ENCODE measurements around the gene ACSS3. TPM values are rescaled to one million over a fixed set of nuclear protein-coding genes. Genes with fewer than 3 reads are reported as not detected.

Gene ACSS3
- total RNA-seq, 1 donor from 2014 or later, result 47.4 TPM

DNA sequence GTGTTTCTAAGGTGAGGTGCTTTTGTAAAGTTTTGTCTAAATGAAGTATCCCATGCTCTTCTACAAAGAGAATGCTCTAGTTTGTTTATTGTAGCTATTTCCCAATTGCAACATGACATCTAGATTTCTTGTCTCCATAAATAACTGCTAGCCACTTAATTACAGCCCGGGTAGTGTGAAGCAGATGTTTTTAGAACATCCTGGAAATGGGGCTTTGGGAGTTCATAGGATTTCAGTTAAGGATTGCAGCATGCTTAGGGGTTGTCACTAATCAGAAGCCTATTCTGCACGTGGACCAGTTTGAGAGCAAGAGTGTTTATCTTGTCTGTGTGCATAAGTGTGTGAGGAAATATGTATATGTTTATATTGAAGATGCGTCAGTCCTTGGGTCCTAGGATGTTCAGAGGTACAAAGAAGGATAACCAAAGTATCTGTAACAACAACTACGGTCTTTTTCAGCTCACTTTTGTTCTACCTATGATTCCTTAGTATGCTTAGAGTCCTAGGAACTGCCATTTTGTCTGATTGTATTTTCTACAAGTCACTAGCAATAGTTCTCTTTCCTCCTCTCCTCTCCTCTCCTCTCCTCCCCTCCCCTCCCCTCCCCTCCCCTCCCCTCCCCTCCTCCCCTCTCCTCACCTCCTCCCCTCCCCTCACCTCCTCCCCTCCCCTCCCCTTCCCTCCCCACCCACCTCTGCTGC lies 135.3 kb downstream of the ACSS3 start:
- no peak for DNase-seq (ENCODE audit: low spot score)
- ATAC-seq, result no peak

DNA sequence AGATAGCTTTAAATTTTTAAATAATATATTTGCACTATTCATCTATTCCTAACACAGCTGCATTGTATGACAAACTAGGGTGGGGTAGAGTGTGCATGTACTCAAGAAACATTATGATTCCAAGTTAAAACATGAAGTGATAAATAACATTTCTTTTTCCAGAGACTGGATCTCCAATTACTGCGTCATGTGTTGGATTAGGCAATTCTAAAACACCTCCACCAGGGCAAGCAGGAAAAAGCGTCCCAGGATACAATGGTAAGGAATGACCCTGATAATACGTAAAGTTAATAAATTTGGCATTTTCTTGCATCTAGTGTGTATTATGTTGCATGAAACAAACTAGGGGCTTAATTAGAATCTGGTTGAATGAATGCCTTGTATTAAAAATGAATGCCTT lies 138.9 kb downstream of the ACSS3 start:
- ATAC-seq (no peak), DNase-seq (ENCODE audit: low spot score) (no peak)

DNA sequence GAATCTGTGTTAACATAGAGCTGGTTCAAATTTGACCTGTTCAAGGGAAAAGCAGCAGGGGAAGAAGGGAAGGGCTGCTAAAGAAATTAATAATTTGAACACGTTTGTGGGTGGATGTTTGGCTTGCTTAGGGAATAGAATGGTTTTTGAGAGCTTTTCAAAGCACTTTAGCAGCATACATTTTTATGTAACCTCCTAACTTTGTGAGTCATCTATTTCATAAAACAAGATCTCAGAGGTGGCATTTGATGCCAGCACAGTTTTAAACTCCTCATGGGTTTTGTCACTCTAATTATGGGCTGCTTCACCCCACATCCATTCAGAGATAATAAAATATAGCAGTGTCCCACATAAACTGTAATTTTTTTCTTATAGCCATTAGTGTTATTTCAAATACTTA lies 143.8 kb downstream of the ACSS3 start:
- DNase-seq (ENCODE audit: low spot score) (no peak), ATAC-seq (no peak)

DNA sequence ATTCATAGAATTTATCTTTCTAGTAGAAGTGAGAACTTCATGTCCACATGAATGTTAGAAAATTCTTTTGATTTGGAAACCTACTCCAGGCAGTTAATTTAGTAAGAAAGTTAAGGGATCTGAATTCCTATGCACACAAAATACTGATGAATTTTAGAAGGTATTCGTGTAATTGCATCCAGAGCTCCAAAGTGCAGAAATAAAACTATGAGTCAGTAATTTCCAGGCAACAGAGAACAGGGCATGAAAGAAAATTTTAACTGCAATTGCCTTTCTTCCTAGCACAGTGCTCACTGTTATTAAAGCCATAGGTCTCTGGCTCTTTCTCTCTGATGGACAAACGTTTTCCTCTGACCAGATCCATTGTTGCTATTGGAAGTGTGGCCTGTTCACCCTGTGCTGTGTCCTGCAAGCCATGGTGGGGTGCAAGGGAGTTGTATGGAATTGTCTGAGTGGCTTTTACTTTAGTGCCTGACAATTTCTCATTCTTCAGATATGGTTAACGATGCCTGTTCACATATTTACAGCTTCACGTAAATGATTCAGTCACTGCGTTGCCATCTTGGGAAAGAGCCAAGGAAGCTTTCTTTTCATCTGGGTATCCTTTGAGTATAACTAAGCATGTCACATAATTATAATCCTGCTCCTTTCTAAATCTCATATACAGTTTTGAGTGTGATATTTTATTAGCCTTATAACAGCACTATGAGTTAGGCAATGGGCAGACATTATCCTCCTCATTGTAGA lies 145.1 kb downstream of the ACSS3 start:
- no peak for ATAC-seq
- DNase-seq (ENCODE audit: low spot score), result no peak

DNA sequence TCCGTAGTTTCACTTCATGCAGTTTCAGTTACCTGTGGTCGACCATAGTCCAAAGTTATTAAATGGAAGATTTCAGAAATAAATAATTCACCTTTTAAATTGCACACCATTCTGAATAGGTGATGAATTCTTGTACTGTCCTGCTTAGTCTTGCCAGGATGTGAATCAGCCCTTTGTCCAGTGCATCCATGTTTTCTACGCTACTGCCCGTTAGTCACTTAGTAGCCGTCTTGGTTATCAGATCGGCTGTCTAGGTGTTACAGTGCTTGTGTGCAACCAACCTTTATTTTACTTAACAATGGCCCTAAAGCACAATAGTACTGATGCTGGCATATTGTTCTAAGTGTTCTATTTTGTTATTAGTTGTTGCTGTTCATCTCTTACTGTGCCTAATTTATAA lies 146.7 kb downstream of the ACSS3 start:
- DNase-seq (ENCODE audit: low spot score), result no peak

DNA sequence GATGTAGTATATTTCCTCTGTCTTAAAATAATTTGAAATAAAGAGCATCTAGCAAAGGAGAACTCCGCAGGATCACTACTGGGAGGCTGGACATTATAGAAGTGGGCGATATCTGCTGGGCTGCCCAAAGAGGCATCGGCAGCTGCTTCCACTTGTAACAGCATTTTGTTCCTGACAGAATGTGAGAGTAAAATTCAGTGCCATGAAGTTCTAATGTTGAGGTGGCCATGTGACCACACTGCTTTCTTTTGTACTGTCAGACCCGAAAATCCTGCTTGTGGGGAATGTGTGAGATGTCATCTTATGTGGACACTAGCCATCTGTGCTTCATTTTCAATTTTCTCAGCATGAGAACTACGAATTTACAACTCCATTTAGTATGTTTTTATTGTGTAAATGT lies 151.9 kb downstream of the ACSS3 start:
- DNase-seq (ENCODE audit: low spot score), result no peak
- no peak for ATAC-seq

More for the DNA sequence above, 146.7 kb downstream of the ACSS3 start:
- no peak for ATAC-seq

DNA sequence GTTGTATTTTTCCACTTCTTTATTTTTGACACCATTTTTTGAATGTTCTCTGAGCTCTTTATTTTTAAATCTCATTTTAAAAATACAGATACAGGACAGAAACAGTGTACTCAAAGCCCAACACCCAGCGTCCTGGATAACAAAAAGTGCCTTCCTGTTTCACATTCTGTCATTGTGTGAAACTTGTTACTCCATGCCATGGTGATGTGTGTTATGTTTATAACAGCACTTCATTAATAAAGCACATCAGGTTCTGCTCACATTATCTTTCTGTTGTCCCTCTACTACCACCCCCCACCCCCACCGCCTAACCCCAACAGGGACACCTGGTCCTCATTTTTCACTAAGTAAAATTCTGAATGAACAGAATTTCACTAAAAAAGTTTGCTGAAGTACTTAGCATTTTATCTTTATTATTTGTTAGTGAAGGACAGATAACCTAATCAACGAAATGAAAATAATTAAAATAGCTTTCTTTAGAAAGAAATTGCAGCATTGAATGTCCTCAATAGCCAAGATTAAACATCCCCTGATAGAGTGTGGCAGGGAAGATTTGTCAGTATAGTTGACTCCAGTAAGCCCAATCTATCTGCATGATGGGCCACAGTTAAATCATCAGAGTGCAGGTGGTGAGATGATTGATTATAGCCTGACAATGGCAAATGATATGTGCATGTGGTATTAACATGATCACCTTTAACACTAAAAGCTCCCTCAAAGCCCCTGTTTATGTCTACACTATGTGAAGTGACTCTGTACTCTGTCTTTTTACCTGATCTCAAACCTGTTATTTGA lies 153.9 kb downstream of the ACSS3 start:
- DNase-seq (ENCODE audit: low spot score) (no peak), ATAC-seq (no peak)

DNA sequence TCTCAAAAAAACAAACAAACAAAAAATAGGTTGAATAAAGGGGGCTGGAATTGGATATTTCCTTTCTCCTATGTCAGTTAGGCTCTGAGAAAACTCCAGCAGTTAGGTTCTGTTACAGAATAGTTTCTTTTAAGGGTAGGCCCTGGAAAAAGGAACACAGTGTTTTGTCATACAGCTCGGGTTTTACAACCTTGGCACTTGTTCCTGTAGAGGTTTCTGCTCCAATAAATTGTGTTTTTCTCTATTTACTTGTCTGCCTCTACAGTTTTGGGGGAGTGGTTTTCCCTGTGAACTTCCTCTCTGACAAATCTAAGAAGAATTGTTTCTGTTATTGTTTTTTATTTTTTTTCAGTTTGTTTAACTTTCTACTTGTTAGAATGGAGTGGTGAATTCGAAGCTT lies 167.6 kb downstream of the ACSS3 start:
- ATAC-seq (no peak), DNase-seq (ENCODE audit: low spot score) (no peak)

DNA sequence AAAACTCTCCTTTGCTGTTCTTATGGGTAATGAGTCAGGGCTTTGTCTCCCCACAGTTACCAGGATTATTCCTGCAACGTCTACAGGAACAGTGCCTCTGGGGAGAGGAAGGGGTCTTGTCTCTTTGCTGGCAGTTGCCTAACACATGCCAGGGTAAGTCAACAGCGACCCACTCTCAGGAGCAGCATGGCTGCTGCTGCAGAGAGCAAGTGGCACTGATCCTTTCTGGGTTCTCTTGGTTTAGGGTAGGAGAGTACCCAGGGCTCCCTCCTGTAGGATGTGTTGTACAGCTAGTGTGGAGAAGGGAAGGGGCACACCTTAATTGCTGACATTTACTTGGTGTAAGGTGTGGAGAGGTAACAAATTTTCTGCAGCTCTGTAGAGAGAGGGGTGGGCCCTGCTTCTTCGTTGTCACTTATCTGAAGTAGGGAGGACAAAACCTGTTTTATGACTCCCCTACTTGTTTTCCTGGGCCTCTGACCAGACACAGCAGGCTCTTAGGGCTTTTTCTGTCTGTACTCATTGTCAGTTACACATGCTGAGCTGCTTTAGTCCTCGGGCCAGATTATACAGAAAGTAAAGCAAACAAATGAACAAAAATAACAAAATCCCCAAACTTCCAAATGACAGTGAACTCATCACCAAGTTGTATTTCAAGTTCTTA lies 168.2 kb downstream of the ACSS3 start:
- DNase-seq (ENCODE audit: low spot score) (no peak), ATAC-seq (no peak)

DNA sequence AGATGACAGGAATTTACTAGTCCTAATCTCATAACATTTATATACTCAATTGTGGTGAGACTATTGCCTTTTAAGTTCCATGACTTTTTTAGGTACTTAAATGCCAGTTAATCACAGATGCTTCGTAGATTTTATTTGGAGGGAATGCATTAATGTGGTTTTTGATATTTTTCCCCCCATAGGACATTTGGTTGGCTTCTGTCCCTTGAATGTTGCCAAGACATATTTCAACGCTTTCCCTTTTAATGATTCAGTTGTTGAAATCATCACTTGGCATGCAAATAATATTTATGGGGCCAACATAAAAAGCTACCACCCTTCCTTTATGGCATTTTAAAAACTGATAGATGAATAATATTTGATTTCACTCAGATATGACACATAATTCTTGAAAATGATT lies 172.1 kb downstream of the ACSS3 start:
- no peak for DNase-seq (ENCODE audit: low spot score)
- no peak for ATAC-seq

DNA sequence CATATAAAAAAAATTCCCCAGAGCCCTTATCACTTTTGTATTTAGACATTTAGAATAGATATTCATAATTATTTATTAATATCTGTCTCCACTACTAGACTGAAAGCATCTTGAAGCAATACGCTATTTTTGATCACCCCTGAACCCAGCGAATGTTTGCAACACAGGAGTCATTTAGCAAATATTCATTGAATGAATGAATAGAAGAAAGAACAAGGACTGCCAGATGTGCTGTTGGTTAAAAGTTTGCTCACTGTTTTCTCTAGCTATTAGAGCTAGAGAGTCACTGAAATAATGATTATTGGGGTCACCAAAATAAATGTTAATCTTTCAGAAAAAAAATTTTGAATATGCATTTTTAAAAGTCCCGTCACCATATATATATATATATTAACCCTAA lies 174.3 kb downstream of the ACSS3 start:
- DNase-seq (ENCODE audit: low spot score), result no peak
- no peak for ATAC-seq

DNA sequence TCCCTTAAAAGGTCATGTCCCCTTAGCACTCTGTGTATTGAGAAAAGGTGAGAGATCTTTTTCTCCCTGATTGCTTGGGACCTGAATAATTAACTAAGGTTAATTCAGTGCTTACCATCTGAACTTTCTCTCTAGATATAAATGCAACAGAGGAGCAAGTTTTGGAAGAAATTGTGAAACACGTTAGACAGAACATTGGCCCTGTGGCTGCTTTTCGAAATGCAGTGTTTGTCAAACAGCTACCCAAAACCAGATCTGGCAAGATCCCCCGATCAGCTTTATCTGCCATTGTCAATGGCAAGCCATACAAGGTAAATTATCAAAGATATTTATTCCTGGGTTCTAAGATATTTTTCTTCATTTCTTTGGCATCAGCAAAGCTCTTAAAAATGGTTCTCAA lies 175.5 kb downstream of the ACSS3 start:
- DNase-seq (ENCODE audit: low spot score) (peak; percentile 65), ATAC-seq (peak; percentile 95)

DNA sequence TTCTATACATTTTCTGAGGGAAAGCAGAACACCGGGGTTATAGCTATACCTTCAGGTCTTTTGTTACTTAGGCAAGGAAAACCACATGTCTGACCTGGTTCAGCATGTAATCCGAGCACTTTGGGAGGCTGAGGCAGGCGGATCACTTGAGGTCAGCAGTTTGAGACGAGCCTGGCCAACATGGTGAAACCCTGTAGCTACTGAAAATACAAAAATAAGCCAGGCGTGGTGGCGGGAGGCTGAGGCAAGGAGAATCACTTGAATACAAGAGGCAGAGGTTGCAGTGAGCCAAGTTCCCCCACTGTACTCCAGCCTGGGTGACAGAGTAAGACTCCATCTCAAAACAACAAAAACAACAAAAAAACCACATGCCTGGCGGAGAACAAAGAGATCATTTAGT lies 177.6 kb downstream of the ACSS3 start:
- DNase-seq (ENCODE audit: low spot score) (no peak), ATAC-seq (no peak)

DNA sequence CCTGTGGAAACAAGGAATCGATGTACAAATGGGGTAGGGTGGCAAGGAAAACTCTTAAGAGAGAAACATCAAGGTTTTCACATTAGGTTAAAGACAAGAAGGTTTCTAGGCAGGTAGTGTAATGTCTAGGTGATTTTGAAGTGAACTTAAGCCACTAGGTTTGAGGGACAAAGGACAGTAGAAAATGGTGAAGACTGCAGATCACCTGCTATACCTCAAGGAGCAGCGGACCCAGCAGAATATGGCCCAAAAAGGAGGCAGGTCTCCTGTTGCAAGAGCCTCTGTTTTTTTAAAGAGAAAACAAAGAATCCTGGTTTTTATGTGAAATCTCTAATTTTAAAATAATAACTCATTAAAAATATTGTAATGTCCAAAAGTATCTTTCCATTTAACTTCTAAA lies 178.1 kb downstream of the ACSS3 start:
- ATAC-seq, result no peak
- no peak for DNase-seq (ENCODE audit: low spot score)

DNA sequence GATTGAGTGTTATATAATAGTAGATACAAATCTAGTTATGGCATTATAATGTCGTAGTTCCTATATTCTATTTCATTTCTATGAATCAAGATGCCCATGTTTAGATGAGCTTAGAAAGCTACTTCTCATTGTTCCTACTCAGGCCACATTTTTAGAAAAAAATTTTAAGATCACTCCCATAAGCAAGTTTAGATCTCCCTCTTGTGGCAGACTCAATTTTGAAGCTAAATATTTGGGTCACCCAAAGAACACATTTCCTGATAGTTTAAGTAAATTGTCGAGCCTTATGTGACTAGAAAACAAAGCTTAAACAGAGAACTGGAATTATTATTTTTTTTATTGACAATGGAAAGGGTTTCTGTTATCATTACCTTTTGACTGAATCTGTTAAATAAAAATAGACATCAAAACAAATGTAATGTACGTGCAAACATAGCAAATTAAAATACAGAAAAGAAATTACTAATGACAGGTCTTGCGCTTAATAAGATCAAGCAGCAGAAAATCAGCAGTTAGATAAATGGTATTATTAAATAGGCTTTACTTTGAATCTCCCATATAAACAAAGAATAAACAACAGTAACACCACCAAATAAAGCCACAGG lies 180.2 kb downstream of the ACSS3 start:
- peak; percentile 54 for ATAC-seq

DNA sequence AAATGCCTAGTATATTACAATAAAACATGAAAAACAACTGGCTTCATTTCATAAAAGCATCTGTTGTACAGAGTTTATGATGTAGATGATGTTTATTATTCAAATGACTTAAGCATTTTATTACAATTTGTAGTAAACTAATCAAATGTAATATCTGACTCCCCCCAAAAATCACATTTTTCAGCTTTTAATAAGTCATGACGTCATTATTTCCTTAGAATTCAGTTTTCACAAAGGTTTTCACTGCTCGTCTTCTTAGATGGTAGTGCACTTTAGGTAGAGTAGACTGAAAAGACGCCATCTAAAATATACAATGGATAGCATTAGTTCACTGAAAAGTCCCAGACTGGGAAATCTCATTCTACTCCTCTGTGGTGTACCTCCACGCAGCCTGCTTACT lies 181.5 kb downstream of the ACSS3 start:
- DNase-seq (ENCODE audit: low spot score), result no peak
- no peak for ATAC-seq

More for the DNA sequence above, 180.2 kb downstream of the ACSS3 start:
- no peak for DNase-seq (ENCODE audit: low spot score)

DNA sequence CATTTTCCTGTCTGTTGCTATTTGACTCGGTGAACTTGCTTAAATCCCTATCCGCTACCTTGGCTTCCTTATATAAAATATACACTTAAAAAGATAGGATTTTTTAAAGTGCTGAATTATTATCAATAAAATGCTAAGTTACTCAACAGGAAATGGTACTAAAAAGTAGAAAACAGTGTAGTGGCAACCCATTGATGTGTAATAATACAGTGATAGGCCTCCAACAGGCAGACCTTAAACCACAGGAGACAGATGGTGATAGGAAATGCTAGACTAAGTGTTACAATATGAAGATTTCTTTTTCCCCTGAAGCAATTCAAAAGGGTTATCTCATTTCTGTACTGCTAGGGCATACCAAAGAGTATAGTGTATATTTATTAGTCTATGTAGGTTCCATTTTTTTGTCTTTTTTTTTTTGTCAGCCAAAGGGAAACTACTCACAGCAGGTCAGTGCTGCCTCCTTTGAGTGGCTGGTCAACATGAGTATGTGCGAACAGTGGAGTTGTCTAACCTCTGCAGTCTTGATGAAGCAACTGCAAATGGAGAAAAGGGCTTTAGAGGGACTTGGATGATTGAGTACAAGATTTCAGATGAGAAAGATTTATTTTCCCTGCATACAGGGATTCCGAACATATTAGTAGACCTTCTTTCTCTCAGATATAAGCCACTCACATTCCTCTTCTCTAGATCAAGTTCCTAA lies 183.8 kb downstream of the ACSS3 start:
- ATAC-seq, result no peak
- DNase-seq (ENCODE audit: low spot score), result no peak

DNA sequence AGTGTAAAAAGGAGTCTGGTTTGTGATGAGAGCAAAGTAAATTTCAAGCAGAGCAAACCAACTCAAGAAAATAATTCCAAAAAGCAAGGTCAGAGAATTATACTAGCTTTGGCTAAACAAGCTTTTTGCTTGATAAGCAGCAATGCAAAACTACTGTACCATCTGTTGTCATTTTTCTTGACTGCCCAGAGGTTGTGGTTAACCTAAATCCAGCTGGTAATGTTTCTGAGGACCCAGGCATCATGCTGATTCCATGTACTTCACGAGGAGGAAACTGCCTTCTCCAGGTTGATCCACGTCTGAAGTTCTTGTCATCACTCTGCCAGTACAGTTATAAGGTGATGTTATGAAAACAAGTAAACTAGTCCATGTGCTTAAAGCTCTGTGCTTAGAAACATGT lies 185.2 kb downstream of the ACSS3 start:
- ATAC-seq (no peak), DNase-seq (ENCODE audit: low spot score) (no peak)

DNA sequence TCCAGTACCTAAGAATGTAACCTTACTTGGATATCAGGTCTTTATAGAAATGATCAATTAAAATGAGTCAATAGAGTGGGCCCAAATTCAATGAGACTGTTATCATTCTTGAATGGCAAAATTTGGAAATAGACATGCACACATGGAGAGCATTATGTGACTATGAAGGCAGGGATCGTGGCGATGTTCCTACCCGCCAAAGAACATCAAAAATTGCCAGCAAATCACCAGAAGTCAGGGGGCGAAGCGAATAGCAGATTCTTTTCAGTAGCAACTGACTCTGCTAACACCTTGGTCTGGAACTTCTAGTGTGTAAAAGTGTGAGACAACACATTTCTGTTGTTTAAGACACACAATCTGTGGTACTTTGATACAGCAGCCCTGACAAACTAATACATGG lies 192.5 kb downstream of the ACSS3 start:
- DNase-seq (ENCODE audit: low spot score) (no peak), ATAC-seq (no peak)

Measured in left lobe of liver (tissue), 2 donors.